ENCODE results near the gene NOP14.
"Not testable (repeated sequence)": the region's sequence is repeated elsewhere in the genome, so short reads cannot be mapped to it uniquely, and the experiment has no call there.

NOP14 gene

GRCh38 chr4:2961811-2962441, 1.3 kb downstream of the NOP14 start:
- no peak for DNase-seq (ENCODE audit: low read depth)

- DNase-seq (ENCODE audit: low read depth): no peak
Measured at GRCh38 chr4:2961421-2961810, 1.8 kb downstream of the NOP14 start.

GRCh38 chr4:2960450-2960849, 2.8 kb downstream of the NOP14 start:
- DNase-seq (ENCODE audit: low read depth): not testable (repeated sequence)

GRCh38 chr4:2958446-2958845, 4.8 kb downstream of the NOP14 start:
- DNase-seq (ENCODE audit: low read depth): no peak

GRCh38 chr4:2955186-2956044, 7.8 kb downstream of the NOP14 start:
- not testable (repeated sequence) for DNase-seq (ENCODE audit: low read depth)

- no peak for DNase-seq (ENCODE audit: low read depth)
Measured at GRCh38 chr4:2954358-2955185, 8.6 kb downstream of the NOP14 start.

- no peak for DNase-seq (ENCODE audit: low read depth)
Measured at GRCh38 chr4:2953496-2953895, 9.7 kb downstream of the NOP14 start.

GRCh38 chr4:2950221-2950989, 12.8 kb downstream of the NOP14 start:
- no peak for DNase-seq (ENCODE audit: low read depth)

GRCh38 chr4:2949782-2950125, 13.5 kb downstream of the NOP14 start:
- no peak for DNase-seq (ENCODE audit: low read depth)

- no peak for DNase-seq (ENCODE audit: low read depth)
Measured at GRCh38 chr4:2948895-2949781, 14.1 kb downstream of the NOP14 start.

GRCh38 chr4:2947926-2948325, 15.3 kb downstream of the NOP14 start:
- DNase-seq (ENCODE audit: low read depth): no peak

- DNase-seq (ENCODE audit: low read depth): no peak
Measured at GRCh38 chr4:2946812-2947600, 16.2 kb downstream of the NOP14 start.

GRCh38 chr4:2945619-2946604, 17.3 kb downstream of the NOP14 start:
- DNase-seq (ENCODE audit: low read depth): not testable (repeated sequence)

- DNase-seq (ENCODE audit: low read depth): no peak
Measured at GRCh38 chr4:2944586-2945526, 18.4 kb downstream of the NOP14 start.

GRCh38 chr4:2944091-2944482, 19.1 kb downstream of the NOP14 start:
- DNase-seq (ENCODE audit: low read depth): no peak

GRCh38 chr4:2943364-2944090, 19.7 kb downstream of the NOP14 start:
- DNase-seq (ENCODE audit: low read depth): no peak

Measured in HS-5 (cell line).